Gastrocnemius medialis (tissue), 4 donors: Measurements from ENCODE around the gene PLSCR5. TPM values are rescaled to one million over a fixed set of nuclear protein-coding genes. Genes with fewer than 3 reads are reported as not detected.

ENCODE experiments used
- ATAC-seq, 2 donors: fragments of 150-250 bp; one replicate each; pipeline ENCODE4 v1.9.1; 2016
- DNase-seq, 2 donors: peaks; one replicate each; pipeline ENCODE4 v3.0.0-alpha.2; 2019
- H3K27ac ChIP-seq, 4 donors: fragments of 200-600 bp; sonication (generic); 1 replicate in 1 of 4; 2 replicates in 3 of 4; pipeline ENCODE4 v1.5.1; 2016 to 2018; ENCODE audit warnings: mild to moderate bottlenecking in 2 of 4, moderate library complexity in 1 of 4
- H3K27me3 ChIP-seq, 3 donors: fragments of 200-600 bp; sonication (generic) in 2 of 3; 1 replicate in 1 of 3; 2 replicates in 2 of 3; pipeline versions ENCODE4 v1.5.1 to v1.6.0; 2016 to 2019; ENCODE audit warnings: mild to moderate bottlenecking in 1 of 3, moderate library complexity in 1 of 3
- H3K36me3 ChIP-seq, 2 donors: fragments of 200-600 bp; sonication (generic) in 1 of 2; one replicate each; pipeline ENCODE4 v1.5.1; 2017 to 2018
- H3K4me1 ChIP-seq, 2 donors: fragments of 200-600 bp; sonication (generic) in 1 of 2; one replicate each; pipeline ENCODE4 v1.5.1; 2016 to 2017; ENCODE audit warnings: mild to moderate bottlenecking in 2 of 2
- H3K4me3 ChIP-seq, 4 donors: fragments of 200-600 bp; sonication (generic) in 3 of 4; 1 replicate in 1 of 4; 2 replicates in 3 of 4; pipeline ENCODE4 v1.5.1; 2016 to 2019; ENCODE audit warnings: mild to moderate bottlenecking in 2 of 4
- H3K9me3 ChIP-seq, 3 donors: fragments of 200-600 bp; sonication (generic) in 2 of 3; 1 replicate in 1 of 3; 2 replicates in 2 of 3; pipeline ENCODE4 v1.5.1; 2016 to 2019
- POLR2A ChIP-seq, 2 donors: fragments of 450-650 bp; IDR thresholded peaks; one replicate each; pipeline ENCODE4 v1.6.1; 2017; ENCODE audit warnings: antibody characterized with exemption in 2 of 2, mild to moderate bottlenecking in 2 of 2, moderate library complexity in 2 of 2
- in situ Hi-C, 4 donors: fragments of 200-750 bp; cut with MboI; loops; one replicate each; pipeline versions ENCODE4 v1.15.0 to v1.8.0; 2017; ENCODE audit warnings: low sequenced_read_pairs in 4 of 4
- intact Hi-C: fragments of 100-400 bp; cut with DNase I; formaldehyde crosslinking; loops from one replicate; pipeline ENCODE4 v1.15.1; 2023; ENCODE audit warnings: low total_unique reads
- total RNA-seq, 4 donors: library from RNA; depleted of rRNA; stranded (reverse); fragments of >200 nt; gene quantifications; one replicate each; pipeline versions ENCODE4 v1.1.0 to v1.2.3, GENCODE V29; 2016
- TF ChIP-seq, protein P1 (sequence below), 5 experiments: fragments of 450-650 bp in 3 of 5; fragments of 200-600 bp in 2 of 5; sonication (generic) in 2 of 5; IDR thresholded peaks in 4 of 5; conservative IDR thresholded peaks in 1 of 5; 1 replicate in 4 of 5; 2 replicates in 1 of 5; pipeline ENCODE4 v1.5.1; 2016 to 2019; ENCODE audit warnings: antibody characterized with exemption in 5 of 5, mild to moderate bottlenecking in 3 of 5, moderate library complexity in 3 of 5

PLSCR5 gene
- total RNA-seq, result not detected

DNA sequence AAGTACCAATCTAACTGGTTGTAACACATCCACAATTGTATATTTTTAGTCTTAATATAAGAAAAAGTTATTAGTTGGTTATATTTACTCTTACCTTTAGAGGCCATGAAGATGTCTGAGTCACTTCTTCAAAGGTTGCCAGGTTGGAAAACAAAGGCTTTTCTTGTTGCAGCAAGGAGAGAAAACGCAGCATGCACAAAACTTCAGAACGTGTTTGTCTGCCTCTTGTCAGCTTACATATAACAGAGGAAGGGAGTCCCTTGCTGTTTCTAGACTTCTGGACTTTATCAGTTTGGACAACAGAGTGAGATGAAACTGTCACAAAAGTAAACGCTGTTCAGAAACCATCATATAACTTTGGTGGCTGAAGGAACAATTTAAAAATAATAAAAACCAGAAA, at the start of gene PLSCR5:
PLSCR5 (minus strand) TSS at position 241 of the 400 bp plus-strand sequence; CDS start at position 107, 134 bp downstream.
- no peak within 1 kb of the TSS for H3K27ac ChIP-seq
- H3K4me3 ChIP-seq, result no peak within 1 kb of the TSS
- no peaks in the 10 kb centered on the region for H3K9me3 ChIP-seq
- intact Hi-C loops, result no loop called here
- no peak for TF ChIP-seq POLR2A (IDR thresholded peaks at IDR 0.05)
- TF ChIP-seq, protein P1, sequence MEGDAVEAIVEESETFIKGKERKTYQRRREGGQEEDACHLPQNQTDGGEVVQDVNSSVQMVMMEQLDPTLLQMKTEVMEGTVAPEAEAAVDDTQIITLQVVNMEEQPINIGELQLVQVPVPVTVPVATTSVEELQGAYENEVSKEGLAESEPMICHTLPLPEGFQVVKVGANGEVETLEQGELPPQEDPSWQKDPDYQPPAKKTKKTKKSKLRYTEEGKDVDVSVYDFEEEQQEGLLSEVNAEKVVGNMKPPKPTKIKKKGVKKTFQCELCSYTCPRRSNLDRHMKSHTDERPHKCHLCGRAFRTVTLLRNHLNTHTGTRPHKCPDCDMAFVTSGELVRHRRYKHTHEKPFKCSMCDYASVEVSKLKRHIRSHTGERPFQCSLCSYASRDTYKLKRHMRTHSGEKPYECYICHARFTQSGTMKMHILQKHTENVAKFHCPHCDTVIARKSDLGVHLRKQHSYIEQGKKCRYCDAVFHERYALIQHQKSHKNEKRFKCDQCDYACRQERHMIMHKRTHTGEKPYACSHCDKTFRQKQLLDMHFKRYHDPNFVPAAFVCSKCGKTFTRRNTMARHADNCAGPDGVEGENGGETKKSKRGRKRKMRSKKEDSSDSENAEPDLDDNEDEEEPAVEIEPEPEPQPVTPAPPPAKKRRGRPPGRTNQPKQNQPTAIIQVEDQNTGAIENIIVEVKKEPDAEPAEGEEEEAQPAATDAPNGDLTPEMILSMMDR (IDR thresholded peaks at IDR 0.05 in 4 of 5, conservative IDR thresholded peaks at IDR 0.05 in 1 of 5), result no peak
- H3K4me1 ChIP-seq, result no peaks in the 10 kb centered on the region
- H3K27me3 ChIP-seq, result no peaks in the 10 kb centered on the region
- no peak for ATAC-seq
- in situ Hi-C loops, result no loop called here
- no peaks in the 10 kb centered on the region for H3K36me3 ChIP-seq
- no peak for DNase-seq

GRCh38 chr3:146653978-146654377, 48.8 kb upstream of the PLSCR5 start:
- Histone ChIP-seq H3K9me3 (no peaks in the 10 kb centered on the region), H3K27ac (no peak overlapping the region), H3K27me3 (no peaks in the 10 kb centered on the region), H3K4me1 (peaks cover 0 to 3% of the 10 kb centered on the region in 2 donors), H3K36me3 (no peaks in the 10 kb centered on the region), H3K4me3 (no peak overlapping the region)
- no peak for ATAC-seq
- DNase-seq, result no peak
- intact Hi-C loops (no loop called here), in situ Hi-C loops (no loop called here)
- TF ChIP-seq, protein P1 (IDR thresholded peaks at IDR 0.05 in 4 of 5, conservative IDR thresholded peaks at IDR 0.05 in 1 of 5), result no peak
- no peak for TF ChIP-seq POLR2A (IDR thresholded peaks at IDR 0.05)

DNA sequence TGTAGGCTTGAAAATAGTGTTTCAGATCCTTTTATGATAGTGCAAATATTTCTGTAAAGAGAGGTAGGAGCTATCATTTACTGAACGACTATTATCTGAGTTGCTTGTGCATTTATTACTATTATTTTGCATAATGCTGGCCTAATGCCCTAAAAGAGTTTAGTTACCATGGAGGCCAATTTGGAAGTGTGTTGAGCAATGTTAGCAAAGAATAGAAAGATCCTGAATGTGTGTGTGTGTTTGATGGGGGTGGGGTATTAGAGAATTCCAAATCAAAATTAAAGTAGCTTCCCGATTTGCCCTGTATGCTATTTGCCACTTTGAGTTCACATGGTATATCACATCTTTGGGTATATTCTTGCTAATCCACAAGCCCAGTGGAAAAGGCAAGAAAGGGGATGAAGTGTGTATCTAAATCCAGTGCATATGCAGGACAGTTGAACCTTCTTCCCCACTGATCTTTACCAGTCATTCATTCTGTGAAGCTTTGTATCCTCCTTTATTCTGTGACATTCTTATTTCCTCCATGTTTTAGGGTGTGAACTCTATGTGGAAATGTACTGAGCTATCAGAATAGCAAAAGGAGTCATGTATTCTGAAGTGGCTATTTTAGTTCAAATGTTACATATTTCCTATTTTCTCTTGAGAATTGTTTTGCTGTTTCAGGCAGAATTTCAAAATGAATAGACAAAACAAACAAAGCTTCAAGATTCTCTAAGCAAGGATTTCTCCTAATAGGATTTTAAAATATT, 45.7 kb upstream of the PLSCR5 start:
- TF ChIP-seq, protein P1 (IDR thresholded peaks at IDR 0.05 in 4 of 5, conservative IDR thresholded peaks at IDR 0.05 in 1 of 5), result no peak
- no peak for TF ChIP-seq POLR2A (IDR thresholded peaks at IDR 0.05)
- intact Hi-C loops, result no loop called here

DNA sequence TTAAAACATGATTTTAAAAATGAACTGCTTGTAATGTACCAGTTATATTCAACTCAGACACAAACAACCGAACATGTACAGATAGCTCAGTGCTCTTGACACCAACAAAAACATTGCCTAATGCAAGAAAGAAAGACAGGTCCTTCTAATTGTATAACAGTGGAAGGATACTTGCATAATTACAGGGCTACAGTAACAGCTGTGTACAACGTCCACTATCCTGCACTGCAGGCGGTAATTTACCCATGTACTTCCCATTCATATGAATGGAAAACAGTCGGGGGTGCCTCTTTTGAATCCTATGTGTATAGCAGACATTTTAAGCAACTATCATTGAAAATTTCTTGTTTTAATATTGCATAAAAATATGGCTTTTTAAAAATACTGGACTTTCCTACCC, 41.1 kb upstream of the PLSCR5 start:
- in situ Hi-C loops (no loop called here), intact Hi-C loops (no loop called here)
- TF ChIP-seq, protein P1 (IDR thresholded peaks at IDR 0.05 in 4 of 5, conservative IDR thresholded peaks at IDR 0.05 in 1 of 5), result no peak
- no peak for TF ChIP-seq POLR2A (IDR thresholded peaks at IDR 0.05)
- ATAC-seq (no peak), DNase-seq (no peak)
- Histone ChIP-seq H3K4me3 (no peak overlapping the region), H3K36me3 (no peaks in the 10 kb centered on the region), H3K9me3 (no peaks in the 10 kb centered on the region), H3K4me1 (peaks cover 0 to 3% of the 10 kb centered on the region in 2 donors), H3K27me3 (no peaks in the 10 kb centered on the region), H3K27ac (no peak overlapping the region)

More for the DNA sequence above, 45.7 kb upstream of the PLSCR5 start:
- Histone ChIP-seq H3K4me3 (no peak overlapping the region), H3K4me1 (peaks cover 0 to 3% of the 10 kb centered on the region in 2 donors), H3K27ac (no peak overlapping the region), H3K9me3 (no peaks in the 10 kb centered on the region), H3K27me3 (no peaks in the 10 kb centered on the region), H3K36me3 (no peaks in the 10 kb centered on the region)
- in situ Hi-C loops, result no loop called here
- no peak for ATAC-seq
- DNase-seq, result no peak
